ENCODE results near the gene TANGO2.

GRCh38 chr22:19998232-19998951 is 22.5 kb upstream of the TANGO2 start:
- no peak for TF ChIP-seq CTCF (IDR thresholded peaks at IDR 0.05; ENCODE audit: borderline replicate concordance, extremely low read depth, low read length, poor library complexity, severe bottlenecking)
- TF ChIP-seq EZH2 (IDR thresholded peaks at IDR 0.05; ENCODE audit: borderline replicate concordance, low read depth, low read length, severe bottlenecking) = no peak
